GM19023 (cell line): ENCODE results near the gene IPO13.

ENCODE experiments used
- ATAC-seq: cut with Tn5 transposase; IDR thresholded peaks from one replicate; pipeline ENCODE4 v1.9.1; 2021; ENCODE audit warnings: mild to moderate bottlenecking, moderate library complexity; ENCODE audit not compliant: unreplicated experiment

Gene IPO13

DNA sequence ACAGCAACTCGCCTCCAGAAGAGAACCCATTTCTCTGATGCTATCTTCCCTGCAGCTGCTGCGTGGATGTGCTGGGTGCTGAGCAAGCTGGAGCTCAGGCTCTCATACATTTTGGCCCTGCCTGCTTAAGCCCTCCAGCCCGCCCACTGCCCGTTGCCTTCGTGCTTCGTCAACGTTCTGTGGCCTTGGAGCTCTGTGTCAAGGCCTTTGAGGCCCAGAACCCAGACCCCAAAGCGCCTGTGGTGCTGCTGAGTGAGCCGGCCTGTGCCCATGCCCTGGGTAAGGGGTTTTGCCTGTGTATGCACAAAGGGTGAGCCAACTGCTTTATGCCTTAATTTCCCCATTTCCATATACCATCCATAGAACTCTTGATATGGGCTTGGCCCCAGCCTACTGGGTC, 24.2 kb downstream of the IPO13 start:
- ATAC-seq: no peak

DNA sequence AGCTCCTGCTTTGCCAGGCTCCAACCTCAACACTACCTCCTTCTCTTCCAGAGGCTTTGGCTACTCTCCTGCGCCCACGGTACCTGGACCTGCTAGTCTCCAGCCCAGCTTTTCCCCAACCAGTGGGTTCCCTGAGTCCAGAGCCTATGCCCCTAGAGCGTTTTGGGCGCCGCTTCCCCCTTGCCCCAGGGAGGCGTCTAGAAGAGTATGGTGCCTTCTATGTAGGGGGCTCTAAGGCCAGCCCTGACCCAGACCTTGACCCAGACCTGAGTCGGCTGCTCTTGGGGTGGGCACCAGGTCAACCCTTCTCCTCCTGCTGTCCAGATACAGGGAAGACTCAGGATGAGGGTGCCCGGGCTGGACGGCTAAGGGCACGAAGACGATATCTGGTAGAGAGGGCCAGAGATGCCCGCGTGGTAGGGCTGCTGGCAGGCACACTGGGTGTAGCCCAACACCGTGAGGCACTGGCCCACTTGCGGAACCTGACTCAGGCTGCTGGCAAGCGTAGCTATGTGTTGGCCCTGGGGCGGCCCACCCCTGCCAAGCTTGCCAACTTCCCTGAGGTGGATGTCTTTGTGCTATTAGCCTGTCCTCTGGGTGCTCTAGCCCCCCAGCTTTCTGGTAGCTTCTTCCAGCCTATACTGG, 24.7 kb downstream of the IPO13 start:
- no peak for ATAC-seq

DNA sequence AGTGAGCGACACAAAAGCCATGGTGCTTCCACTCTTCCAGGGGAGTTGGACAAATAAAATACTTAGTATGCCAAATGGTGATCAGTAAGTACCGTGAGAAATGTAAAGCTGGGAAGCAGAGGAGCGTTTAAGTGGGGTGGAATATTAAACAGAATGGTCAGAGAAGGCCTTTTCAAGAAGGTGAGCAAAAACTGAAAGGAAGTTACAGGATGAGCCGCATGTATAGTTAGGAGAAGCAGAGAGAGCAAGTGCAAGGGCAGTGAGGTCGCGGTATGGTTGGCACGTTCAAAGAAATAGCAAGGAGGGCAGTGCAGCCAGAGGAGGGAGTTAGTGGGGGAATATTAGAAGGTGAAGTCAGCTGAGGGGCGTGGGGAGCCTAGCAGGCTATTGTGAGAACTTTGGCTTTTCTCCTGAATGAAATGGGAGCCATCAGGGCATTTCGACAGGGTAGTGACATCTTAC, 27.3 kb downstream of the IPO13 start:
- ATAC-seq: no peak

DNA sequence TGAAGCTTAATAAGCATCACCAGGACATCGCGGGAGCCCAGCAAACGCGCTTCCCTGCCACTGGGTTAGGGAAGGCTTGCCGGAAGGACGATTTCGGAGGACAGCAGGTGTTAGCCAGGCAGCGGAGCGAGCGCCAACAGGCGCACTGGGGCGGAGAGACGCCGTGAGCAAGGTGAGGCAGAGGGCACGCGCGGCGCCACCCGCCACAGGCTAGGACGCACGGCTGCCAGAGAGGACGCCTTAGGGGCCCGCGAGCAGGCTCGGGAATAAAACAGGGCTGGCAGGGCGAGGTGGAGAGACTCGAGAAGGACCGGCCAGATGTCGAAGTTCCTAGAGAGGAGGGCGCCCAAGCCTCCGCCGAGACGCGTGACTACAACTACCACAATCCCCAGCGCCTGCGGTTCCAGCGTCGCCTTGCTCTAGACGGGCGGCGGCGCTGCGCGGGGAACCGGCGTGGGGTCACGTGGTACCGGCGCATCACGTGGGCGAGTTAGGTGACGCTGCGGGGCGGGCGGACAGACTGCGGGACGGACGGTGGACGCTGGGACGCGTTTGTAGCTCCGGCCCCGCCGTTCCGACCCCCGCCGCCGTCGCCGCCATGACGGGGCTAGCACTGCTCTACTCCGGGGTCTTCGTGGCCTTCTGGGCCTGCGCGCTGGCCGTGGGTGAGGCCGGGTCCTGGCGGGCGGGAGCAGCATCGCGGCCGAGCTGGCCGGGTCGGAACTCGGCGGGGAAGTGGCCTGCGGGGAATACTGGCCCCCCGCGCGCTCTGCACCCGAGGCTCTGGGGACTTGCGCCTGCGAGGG, 27.9 kb downstream of the IPO13 start, which contains the start of gene ATP6V0B:
Gene ATP6V0B, plus strand, starts transcription at position 518 of the 806 bp plus-strand sequence. Its CDS starts 81 bp downstream, at position 599.
- ATAC-seq: peak; percentile 65

DNA sequence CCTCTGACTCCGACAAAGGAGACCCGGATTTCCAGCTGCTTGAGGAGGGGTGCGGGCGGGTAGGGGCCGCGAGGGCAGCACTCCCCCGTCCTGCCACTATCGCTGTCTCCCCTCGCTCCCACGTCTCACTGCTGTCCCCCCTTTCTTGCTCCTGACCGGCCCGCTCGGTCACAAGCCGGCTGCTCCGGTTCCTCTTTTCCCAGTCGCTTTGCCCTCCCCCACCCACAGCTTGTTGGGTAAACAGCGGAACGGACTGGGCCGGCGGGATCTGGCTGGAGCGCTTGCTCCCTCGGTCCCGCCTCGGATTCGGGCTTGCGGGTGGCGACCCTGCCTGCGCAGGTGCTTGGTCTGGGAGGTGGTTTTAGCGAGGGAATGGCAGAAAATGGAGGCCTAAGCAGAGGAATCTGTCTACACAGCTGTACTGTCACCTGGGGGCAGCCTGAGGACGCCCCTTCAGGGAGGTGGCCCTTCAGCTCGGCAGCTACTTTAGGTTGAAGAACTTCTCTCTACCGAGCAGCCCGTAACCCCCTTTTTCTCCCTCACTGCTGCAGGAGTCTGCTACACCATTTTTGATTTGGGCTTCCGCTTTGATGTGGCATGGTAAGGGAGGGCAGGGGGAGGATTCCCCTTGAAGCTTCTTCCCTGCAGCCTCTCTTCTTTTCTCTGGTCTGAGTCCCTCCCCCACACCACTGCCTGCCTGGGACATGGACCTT, 28.7 kb downstream of the IPO13 start:
- ATAC-seq: peak; percentile 3

DNA sequence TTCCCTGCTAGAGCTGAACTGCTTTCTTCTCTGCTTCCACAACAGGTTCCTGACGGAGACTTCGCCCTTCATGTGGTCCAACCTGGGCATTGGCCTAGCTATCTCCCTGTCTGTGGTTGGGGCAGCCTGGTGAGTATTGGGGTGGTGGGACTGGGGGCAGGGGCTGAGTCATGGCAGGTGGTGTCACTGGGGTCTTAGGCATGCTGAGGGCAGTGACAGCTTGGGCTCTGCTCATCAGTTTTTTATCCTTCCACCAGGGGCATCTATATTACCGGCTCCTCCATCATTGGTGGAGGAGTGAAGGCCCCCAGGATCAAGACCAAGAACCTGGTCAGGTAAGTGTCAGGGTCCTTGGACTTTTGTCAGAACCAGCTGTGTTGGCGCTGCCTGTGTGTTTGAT, 29.3 kb downstream of the IPO13 start:
- no peak for ATAC-seq

DNA sequence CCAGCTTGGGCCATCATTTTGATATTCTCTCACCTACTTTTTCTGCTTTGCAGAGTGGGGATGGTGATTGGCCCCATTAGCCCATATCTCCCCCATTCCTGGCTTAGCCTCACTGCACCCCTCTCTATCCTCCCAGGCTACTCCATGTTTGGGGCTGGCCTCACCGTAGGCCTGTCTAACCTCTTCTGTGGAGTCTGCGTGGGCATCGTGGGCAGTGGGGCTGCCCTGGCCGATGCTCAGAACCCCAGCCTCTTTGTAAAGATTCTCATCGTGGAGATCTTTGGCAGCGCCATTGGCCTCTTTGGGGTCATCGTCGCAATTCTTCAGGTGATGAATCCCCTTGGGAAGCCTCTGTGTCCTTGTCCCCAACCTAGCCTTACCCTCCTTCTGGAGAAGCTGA, 30.1 kb downstream of the IPO13 start:
- no peak for ATAC-seq

DNA sequence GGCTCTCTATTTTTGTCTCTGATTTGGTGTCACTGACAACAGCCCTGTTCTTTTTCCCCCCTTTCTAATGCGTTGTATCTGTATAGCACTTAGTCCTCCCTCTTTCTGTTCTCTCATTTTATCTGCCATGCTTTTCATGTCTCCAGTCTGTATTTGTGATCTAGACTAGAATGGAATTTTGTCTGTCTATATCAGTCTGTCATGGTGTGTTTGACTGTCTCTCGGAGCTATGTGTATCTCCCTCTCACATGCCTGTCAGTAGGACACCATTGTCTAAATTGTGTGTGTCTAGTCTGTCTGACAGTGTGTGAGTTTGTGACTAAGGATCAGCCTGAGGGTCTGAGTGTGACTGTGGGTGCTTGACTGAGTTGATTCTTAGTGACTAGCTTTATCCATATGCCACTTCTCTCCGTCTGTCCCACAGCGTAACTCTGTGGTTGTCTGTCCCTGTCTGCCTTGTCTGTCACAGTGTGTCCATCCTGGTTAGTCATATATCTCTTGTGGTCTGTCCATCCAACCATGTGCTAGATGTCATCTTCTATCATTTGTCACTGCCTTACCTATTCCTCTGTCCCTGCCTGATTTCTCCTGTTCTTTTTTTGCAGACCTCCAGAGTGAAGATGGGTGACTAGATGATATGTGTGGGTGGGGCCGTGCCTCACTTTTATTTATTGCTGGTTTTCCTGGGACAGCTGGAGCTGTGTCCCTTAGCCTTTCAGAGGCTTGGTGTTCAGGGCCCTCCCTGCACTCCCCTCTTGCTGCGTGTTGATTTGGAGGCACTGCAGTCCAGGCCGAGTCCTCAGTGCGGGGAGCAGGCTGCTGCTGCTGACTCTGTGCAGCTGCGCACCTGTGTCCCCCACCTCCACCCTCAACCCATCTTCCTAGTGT, 30.9 kb downstream of the IPO13 start:
- no peak for ATAC-seq

DNA sequence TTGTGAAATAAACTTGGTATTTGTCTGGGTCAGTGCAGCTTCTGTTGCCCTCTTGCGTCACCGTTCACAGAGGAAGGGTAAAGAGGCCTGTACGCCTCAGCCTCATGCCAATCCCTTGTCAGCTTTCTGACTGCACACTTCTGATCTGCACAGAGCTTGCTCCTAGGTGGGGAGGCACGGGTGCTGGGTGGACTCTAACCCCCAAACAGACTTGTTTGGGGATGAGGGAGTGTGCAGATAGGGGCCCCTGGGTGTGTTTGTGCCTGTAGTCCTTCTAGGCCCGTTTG, 31.5 kb downstream of the IPO13 start:
- ATAC-seq: no peak

DNA sequence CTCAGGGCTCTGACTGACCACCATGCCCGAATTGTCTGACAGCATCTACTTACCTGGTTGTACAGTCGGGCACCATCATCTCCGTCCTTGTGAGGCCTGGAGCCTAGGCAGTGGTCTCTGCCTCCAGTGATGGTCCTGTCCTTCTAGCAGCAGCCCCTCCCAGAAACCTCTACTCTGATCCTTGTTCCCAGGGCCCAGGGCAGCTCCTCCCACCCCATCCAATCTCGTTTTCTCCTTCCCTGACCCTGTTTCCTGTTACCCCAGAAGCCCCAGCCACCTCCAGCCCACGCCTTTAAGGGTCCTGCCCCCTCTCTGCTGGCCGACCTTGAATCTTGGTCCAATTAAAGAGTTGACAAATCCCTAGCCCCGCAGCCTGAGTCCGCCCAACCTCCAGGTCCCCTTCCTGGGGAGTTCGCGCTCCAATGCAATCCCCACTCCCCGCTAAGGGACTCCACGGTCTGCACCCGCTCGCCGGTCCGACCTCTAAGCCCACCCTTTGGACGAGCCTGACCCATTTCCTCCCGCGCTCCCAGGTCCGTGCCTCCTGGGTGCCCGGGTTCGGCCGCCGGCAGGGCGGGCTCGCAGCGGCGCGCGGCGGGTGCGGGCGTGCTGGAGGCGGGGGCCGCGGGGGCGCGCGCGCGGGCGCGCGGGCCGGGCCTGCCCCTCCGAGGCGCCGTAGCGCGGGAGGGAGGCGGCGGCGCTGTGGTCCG, 32.0 kb downstream of the IPO13 start, which contains the start of gene B4GALT2:
Gene B4GALT2, plus strand, starts transcription at position 660 of the 710 bp plus-strand sequence. CDS start 1,951 bp downstream, outside the sequence.
- ATAC-seq: no peak

DNA sequence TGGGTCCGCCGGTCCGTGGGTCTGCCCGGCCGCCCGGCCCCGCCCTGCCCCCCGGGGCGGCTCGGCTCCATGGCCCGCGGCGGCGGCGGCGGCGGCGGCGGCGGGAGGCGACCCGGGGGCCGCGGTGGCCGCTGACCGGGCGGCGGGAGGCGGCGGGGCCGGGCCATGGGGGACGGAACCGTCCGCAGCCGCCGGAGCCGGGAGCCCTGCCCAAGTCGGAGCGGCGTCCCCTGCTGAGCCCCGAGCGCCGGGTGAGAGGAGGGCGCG, 32.4 kb downstream of the IPO13 start:
- no peak for ATAC-seq

DNA sequence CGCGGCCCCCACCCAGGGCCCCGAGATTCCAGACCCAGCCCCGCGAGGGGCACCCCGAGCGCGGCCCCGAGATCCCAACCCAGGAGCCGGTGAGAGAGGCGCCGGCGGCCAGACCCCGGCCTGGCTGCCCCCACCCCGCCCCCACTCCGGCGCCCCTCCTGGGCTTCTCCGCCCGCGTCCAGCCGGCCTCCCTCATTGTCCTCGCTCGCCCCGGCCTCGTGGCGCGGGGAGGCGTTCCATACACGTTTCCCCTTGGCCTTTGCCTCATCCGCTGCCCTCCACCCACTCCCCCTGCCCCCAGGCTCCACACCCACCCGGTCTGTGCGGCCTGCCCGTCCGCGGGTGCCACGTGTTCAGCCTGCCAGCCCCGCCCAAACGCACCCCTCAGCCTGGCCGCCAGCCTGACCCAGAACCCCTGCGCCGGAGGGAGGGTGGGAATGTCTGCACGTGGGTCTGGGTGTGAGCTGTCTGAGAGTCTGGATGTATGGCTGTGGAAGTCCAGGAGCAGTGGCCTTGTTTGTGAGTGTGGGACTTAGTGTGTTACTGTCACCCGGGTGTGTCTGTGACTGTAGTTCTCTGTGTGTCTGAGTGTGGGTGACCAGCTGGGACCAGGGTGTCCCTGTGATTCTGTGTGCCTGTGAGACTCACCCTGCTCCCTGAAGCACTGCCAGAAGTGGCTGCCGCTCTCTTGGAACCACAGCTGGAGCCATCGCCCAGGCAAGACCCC, 32.9 kb downstream of the IPO13 start:
- no peak for ATAC-seq

DNA sequence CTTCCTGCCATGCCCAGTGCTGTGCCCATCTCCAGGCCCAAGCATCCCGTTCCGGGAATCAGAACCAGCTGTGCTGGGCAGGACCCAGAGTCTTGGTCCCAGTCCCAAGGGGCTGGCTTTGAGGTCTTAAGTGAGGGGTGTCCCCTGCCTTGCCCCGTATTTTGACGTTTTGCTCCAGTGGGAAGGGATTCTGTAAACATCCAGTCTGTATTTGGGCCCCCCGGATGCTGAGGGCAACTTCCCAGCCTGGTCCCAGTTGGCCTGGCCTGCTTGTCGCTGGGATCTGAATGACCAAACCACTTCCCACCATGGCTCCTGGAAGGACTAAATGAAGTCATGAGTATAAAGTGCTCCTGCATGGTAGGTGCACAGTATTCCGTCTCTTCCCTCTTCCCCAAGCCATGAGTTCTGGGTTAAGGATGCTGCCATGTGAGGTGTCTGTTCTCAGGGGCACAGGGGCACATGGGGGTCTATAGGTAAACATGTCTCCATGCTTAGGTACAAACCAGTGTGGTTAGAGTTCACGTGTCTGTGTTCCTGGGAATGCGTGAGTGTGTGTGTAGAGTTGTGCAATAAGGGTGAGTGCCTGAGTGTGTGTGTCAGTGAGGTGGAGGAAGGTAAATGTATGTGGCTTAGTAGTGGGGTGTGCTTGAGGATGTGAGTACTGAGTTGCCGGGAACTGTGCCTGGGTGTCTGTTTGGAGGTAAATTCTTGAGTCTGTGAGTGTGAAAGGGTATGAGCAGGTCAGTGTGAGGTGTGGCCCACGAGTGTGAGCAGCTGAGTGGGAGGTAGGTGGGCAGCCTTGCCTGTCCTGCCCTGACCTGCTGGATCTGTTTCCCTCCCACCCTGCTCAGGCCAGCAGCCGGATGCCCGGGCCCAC, 33.7 kb downstream of the IPO13 start:
- no peak for ATAC-seq

DNA sequence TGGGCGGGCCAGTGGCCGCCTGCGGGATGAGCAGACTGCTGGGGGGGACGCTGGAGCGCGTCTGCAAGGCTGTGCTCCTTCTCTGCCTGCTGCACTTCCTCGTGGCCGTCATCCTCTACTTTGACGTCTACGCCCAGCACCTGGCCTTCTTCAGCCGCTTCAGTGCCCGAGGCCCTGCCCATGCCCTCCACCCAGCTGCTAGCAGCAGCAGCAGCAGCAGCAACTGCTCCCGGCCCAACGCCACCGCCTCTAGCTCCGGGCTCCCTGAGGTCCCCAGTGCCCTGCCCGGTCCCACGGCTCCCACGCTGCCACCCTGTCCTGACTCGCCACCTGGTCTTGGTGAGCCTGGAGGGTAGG, 34.4 kb downstream of the IPO13 start:
- no peak for ATAC-seq

DNA sequence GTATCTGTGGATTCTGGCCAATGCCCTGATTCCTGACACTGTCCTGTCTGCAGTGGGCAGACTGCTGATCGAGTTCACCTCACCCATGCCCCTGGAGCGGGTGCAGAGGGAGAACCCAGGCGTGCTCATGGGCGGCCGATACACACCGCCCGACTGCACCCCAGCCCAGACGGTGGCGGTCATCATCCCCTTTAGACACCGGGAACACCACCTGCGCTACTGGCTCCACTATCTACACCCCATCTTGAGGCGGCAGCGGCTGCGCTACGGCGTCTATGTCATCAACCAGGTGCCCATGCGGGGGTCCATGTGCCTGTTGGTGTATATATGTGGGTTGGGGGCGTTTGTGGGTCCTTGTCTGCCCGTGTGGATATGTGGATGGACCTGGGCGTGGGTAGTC, 34.9 kb downstream of the IPO13 start:
- no peak for ATAC-seq

DNA sequence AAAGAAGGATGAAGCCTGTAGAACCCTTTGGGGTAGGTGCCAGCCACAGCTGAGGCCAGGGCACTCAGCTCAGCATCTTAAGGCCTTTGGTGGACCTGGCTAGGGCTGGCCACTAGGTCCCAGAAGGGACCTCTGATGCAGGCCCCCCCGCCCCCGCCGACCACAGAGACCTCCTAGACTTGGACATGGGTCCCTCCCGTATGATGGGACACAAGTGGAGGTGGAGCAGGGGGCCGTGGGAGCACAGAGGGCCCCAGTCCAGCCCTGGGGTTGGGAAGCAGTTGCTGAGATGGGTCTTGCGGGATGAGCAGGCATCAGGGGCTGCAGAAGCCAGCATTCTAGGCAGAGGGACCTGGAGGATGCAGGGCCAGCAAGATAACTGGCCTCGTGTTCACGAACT, 35.5 kb downstream of the IPO13 start:
- no peak for ATAC-seq

DNA sequence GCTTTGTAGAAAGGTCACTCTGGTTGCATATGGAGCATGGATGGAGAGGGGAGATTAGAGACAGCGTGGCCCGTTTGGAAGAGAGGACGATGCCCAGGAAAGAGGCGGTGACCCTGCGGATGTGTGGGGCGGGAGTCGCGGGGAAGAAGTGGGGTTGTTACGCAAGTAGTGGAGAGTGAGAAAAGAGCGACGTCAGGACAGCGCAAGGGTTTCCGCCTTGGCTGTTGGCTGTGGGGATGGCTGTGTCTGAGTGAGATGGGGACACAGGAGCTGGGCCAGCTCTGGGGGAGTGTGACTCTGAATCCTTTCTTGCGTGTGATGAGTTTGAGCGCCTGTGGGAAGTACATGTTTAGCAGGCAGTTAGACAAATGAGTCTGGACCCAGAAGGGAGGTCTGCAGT, 36.1 kb downstream of the IPO13 start:
- no peak for ATAC-seq

DNA sequence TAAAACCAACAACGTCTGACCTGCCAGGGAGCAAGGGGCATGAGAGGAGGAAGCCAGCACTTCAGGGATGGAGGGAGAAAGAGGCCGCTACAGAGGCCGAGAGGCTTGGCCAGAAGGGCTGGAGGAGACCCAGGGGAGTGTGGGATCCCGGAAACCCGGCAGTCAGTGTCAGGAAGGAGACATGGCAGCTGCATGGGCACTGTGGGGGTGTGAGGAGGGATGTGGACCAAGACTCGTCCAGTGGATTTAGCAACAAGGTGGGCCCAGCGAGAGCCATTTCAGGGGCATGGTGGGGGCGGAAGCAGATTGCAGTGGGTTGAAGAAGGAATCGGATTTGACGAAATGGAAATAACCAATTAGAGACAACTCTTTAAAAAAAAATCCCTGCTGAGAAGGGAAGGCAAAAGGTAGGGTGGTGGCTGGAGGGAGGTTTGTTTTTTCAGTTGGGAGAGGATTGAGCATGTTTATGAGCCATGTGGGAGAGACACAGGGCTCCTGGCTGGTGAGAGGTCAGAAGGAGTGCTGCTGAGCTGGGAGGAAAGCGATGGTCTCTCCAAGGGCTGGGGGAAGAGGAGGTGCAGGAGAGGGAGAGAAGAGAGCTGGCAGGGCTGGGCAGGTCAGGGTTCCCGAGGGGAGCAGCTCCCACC, 36.6 kb downstream of the IPO13 start:
- ATAC-seq: no peak
